KMS-11 (cell line): ENCODE measurements around the gene SECISBP2.
"Not testable (repeated sequence)": the region's sequence is repeated elsewhere in the genome, so short reads cannot be mapped to it uniquely, and the experiment has no call there.

ENCODE experiments used
- H2AFZ ChIP-seq: fragments of 200-600 bp; sonication (generic); 2 replicates; pipeline ENCODE4 v1.6.1; 2016; ENCODE audit warnings: antibody characterized with exemption, mixed run types, low read depth
- H3K27ac ChIP-seq: fragments of 200-600 bp; sonication (generic); 2 replicates; pipeline ENCODE4 v1.6.1; 2016; ENCODE audit warnings: mild to moderate bottlenecking, mixed run types
- H3K27me3 ChIP-seq: fragments of 200-600 bp; sonication (generic); 2 replicates; pipeline ENCODE4 v1.6.1; 2017; ENCODE audit warnings: mild to moderate bottlenecking, low read depth, mixed run types, moderate library complexity; ENCODE audit not compliant: insufficient read depth
- H3K36me3 ChIP-seq: fragments of 200-600 bp; sonication (generic); 2 replicates; pipeline ENCODE4 v1.6.1; 2017; ENCODE audit warnings: mild to moderate bottlenecking, mixed run types; ENCODE audit not compliant: insufficient read depth
- H3K4me1 ChIP-seq: fragments of 200-600 bp; sonication (generic); 2 replicates; pipeline ENCODE4 v1.6.1; 2016; ENCODE audit warnings: mild to moderate bottlenecking, low read depth, mixed run types; ENCODE audit not compliant: poor library complexity, severe bottlenecking
- H3K4me2 ChIP-seq: fragments of 200-600 bp; sonication (generic); 2 replicates; pipeline ENCODE4 v1.7.0; 2016; ENCODE audit warnings: mild to moderate bottlenecking, mixed run types
- H3K4me3 ChIP-seq: fragments of 200-600 bp; sonication (generic); IDR thresholded peaks from 2 replicates; pipeline ENCODE4 v1.6.1; 2017; ENCODE audit warnings: low read depth, low read length, mixed read lengths; ENCODE audit not compliant: insufficient read depth
- H3K79me2 ChIP-seq: fragments of 200-600 bp; sonication (generic); 2 replicates; pipeline ENCODE4 v1.6.1; 2016; ENCODE audit warnings: low read depth, mixed run types; ENCODE audit not compliant: insufficient read depth
- H3K9ac ChIP-seq: fragments of 200-600 bp; sonication (generic); 2 replicates; pipeline ENCODE4 v1.6.1; 2016; ENCODE audit warnings: mild to moderate bottlenecking, mixed run types
- H4K20me1 ChIP-seq: fragments of 200-600 bp; sonication (generic); 2 replicates; pipeline ENCODE4 v1.6.1; 2016; ENCODE audit warnings: mild to moderate bottlenecking, mixed run types; ENCODE audit not compliant: insufficient read depth
- TF ChIP-seq, protein P1 (sequence below): fragments of 200-600 bp; sonication (generic); conservative IDR thresholded peaks from 2 replicates; pipeline ENCODE4 v1.6.1; 2017; ENCODE audit warnings: low read depth, mild to moderate bottlenecking, antibody characterized with exemption, low read length, moderate library complexity, mixed read lengths

The SECISBP2 gene

DNA sequence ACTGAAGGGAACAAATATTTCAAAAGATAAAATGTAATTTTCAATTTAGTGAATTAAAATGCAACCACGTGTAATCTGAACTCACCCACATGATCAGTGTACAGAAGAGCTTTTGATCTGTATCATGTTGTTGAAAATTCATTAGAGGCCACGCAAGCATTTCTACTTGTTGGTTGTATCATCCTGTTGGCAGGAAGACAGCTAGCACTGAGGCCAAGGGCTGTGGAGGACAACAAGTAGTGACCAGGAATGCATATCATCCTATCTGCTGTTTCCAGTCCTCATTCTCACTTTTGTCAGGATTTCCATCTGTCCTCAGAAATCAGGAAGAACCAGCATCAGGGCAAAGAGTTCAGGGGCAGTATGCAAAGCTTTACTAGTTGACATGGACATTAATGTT, 37.2 kb upstream of the SECISBP2 start:
- no peak overlapping the region for H3K4me2 ChIP-seq
- H3K27ac ChIP-seq, result no peak overlapping the region
- H3K27me3 ChIP-seq, result no peaks in the 10 kb centered on the region
- H3K4me1 ChIP-seq, result peaks cover 26% of the 10 kb centered on the region
- no peak overlapping the region for H3K9ac ChIP-seq
- H2AFZ ChIP-seq, result no peak overlapping the region
- TF ChIP-seq, protein P1, sequence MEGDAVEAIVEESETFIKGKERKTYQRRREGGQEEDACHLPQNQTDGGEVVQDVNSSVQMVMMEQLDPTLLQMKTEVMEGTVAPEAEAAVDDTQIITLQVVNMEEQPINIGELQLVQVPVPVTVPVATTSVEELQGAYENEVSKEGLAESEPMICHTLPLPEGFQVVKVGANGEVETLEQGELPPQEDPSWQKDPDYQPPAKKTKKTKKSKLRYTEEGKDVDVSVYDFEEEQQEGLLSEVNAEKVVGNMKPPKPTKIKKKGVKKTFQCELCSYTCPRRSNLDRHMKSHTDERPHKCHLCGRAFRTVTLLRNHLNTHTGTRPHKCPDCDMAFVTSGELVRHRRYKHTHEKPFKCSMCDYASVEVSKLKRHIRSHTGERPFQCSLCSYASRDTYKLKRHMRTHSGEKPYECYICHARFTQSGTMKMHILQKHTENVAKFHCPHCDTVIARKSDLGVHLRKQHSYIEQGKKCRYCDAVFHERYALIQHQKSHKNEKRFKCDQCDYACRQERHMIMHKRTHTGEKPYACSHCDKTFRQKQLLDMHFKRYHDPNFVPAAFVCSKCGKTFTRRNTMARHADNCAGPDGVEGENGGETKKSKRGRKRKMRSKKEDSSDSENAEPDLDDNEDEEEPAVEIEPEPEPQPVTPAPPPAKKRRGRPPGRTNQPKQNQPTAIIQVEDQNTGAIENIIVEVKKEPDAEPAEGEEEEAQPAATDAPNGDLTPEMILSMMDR, result no peak
- no peaks in the 10 kb centered on the region for H3K36me3 ChIP-seq
- H4K20me1 ChIP-seq, result no peaks in the 10 kb centered on the region
- H3K79me2 ChIP-seq, result no peaks in the 10 kb centered on the region
- H3K4me3 ChIP-seq, result no peak overlapping the region

DNA sequence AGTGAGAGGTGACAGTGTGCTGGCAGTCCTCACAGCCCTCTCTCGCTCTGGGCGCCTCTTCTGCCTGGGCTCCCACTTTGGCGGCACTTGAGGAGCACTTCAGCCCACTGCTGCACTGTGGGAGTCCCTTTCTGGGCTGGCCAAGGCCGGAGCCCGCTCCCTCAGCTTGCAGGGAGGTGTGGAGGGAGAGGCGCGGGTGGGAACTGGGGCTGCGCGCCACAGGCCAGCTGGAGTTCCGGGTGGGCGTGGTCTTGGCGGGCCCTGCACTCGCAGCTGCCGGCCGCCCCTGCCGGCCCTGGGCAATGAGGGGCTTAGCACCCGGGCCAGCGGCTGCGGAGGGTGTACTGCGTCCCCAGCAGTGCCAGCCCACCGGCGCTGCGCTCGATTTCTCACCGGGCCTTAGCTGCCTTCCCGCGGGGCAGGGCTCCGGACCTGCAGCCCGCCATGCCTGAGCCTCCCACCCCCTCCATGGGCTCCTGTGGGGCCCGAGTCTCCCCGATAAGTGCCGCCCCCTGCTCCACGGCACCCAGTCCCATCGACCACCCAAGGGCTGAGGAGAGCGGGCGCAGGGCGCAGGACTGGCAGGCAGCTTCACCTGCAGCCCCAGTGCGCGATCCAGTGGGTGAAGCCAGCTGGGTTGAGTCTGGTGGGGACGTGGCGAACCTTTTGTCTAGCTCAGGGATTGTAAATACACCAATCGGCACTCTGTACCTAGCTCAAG, 35.9 kb upstream of the SECISBP2 start:
- not testable (repeated sequence) for H3K36me3 ChIP-seq, H3K4me3 ChIP-seq, H3K4me2 ChIP-seq, H4K20me1 ChIP-seq, H3K79me2 ChIP-seq, H3K27me3 ChIP-seq, H3K27ac ChIP-seq, H3K9ac ChIP-seq, H2AFZ ChIP-seq
- H3K4me1 ChIP-seq, result peaks cover 21% of the 10 kb centered on the region

DNA sequence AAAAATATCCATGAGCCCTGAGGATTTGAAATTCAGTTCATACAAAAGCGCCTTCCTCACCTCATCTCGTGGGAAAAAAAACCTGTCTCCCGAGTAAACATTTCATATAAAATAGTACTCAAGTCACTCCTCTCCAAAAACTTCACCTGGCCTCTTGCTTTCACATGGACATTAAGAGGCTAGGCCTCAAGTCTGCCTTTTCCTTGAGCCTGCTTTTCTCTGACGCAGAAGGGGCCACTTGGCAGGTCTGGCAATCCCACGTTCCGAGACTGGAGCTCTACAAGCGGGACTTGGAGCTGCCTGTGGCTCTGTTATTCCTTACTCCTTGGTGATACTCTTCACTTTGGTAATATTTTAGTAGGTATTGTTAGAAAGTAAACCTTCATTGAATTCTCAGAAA, 34.2 kb upstream of the SECISBP2 start:
- H3K27me3 ChIP-seq, result no peaks in the 10 kb centered on the region
- H3K79me2 ChIP-seq, result no peaks in the 10 kb centered on the region
- no peak overlapping the region for H2AFZ ChIP-seq
- no peaks in the 10 kb centered on the region for H3K36me3 ChIP-seq
- peaks cover 5% of the 10 kb centered on the region for H3K4me1 ChIP-seq
- TF ChIP-seq, protein P1, result no peak
- no peak overlapping the region for H3K4me2 ChIP-seq
- no peak overlapping the region for H3K27ac ChIP-seq
- no peak overlapping the region for H3K4me3 ChIP-seq
- H3K9ac ChIP-seq, result no peak overlapping the region
- no peaks in the 10 kb centered on the region for H4K20me1 ChIP-seq

DNA sequence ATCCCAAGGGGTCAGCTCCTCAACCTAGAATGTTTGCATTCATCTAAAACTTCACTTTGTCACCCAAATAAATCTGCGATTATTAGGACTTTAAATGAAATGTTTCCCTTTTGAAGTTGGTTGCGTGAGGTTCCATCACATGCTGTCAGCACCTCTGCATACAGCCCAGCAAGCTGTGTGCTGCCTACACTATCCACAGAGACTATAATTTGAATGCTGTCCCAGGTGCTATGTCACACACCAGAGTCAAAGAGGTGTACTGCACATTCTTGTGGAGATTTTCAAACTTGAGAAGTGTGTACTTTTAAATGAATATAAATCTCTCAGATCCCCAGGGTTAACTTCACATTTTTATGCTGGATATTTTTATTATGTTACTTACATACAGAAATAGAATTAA, 26.6 kb upstream of the SECISBP2 start:
- no peak overlapping the region for H3K4me2 ChIP-seq
- no peaks in the 10 kb centered on the region for H4K20me1 ChIP-seq
- no peak overlapping the region for H3K27ac ChIP-seq
- H3K79me2 ChIP-seq, result no peaks in the 10 kb centered on the region
- H3K27me3 ChIP-seq, result no peaks in the 10 kb centered on the region
- no peak overlapping the region for H3K9ac ChIP-seq
- H3K4me3 ChIP-seq, result no peak overlapping the region
- H3K4me1 ChIP-seq, result no peaks in the 10 kb centered on the region
- TF ChIP-seq, protein P1, result no peak
- H3K36me3 ChIP-seq, result no peaks in the 10 kb centered on the region
- no peak overlapping the region for H2AFZ ChIP-seq

- no peaks in the 10 kb centered on the region for H3K4me1 ChIP-seq
- H3K4me3 ChIP-seq, result no peak overlapping the region
- no peak overlapping the region for H3K4me2 ChIP-seq
- H3K79me2 ChIP-seq, result no peaks in the 10 kb centered on the region
- no peaks in the 10 kb centered on the region for H4K20me1 ChIP-seq
- no peaks in the 10 kb centered on the region for H3K27me3 ChIP-seq
- no peak overlapping the region for H3K27ac ChIP-seq
- no peaks in the 10 kb centered on the region for H3K36me3 ChIP-seq
- TF ChIP-seq, protein P1, result no peak
- H3K9ac ChIP-seq, result no peak overlapping the region
- no peak overlapping the region for H2AFZ ChIP-seq
Measured at GRCh38 chr9:89293014-89293413, 25.3 kb upstream of the SECISBP2 start.
